Activated CD8-positive, alpha-beta memory T cell treated with anti-CD3 and anti-CD28 coated beads for 48 hours (primary cell): Measurements from ENCODE around the gene SRCIN1.

ENCODE experiments used
- DNase-seq, 3 experiments: peaks; one replicate each; pipeline ENCODE4 v3.0.0-alpha.2; 2020; ENCODE audit warnings: low read depth in 2 of 3, low spot score in 2 of 3

SRCIN1 gene

GRCh38 chr17:38563362-38564253, 42.1 kb downstream of the SRCIN1 start:
- DNase-seq, result no peak

- DNase-seq, result no peak
Measured at GRCh38 chr17:38562903-38563302, 42.8 kb downstream of the SRCIN1 start.

GRCh38 chr17:38562215-38562569, 43.6 kb downstream of the SRCIN1 start:
- DNase-seq, result no peak

- DNase-seq, result no peak
Measured at GRCh38 chr17:38561416-38562214, 44.1 kb downstream of the SRCIN1 start.

- no peak for DNase-seq
Measured at GRCh38 chr17:38560503-38561318, 45.0 kb downstream of the SRCIN1 start.

GRCh38 chr17:38559880-38560230, 45.9 kb downstream of the SRCIN1 start:
- DNase-seq, result no peak

GRCh38 chr17:38559051-38559879, 46.5 kb downstream of the SRCIN1 start:
- peak; percentile 48 to 69 (median 65) for DNase-seq

GRCh38 chr17:38558728-38559050, 47.1 kb downstream of the SRCIN1 start:
- no peak for DNase-seq

- DNase-seq, result peak; percentile 75 to 76 (median 75)
Measured at GRCh38 chr17:38557836-38558727, 47.7 kb downstream of the SRCIN1 start.

GRCh38 chr17:38557396-38557795, 48.4 kb downstream of the SRCIN1 start:
- DNase-seq, result no peak

- DNase-seq, result no peak
Measured at GRCh38 chr17:38556239-38556638, 49.5 kb downstream of the SRCIN1 start.

GRCh38 chr17:38554430-38555350, 51.1 kb downstream of the SRCIN1 start:
- no peak for DNase-seq

GRCh38 chr17:38552343-38552742, 53.4 kb downstream of the SRCIN1 start:
- no peak for DNase-seq

GRCh38 chr17:38551121-38551520, 54.6 kb downstream of the SRCIN1 start:
- no peak for DNase-seq

GRCh38 chr17:38550661-38551060, 55.1 kb downstream of the SRCIN1 start:
- DNase-seq, result no peak

GRCh38 chr17:38549285-38549684, 56.5 kb downstream of the SRCIN1 start:
- DNase-seq, result no peak

- no peak for DNase-seq
Measured at GRCh38 chr17:38547444-38547843, 58.3 kb downstream of the SRCIN1 start.

- DNase-seq, result no peak
Measured at GRCh38 chr17:38546396-38546795, 59.4 kb downstream of the SRCIN1 start.
